ENCODE data around the gene LBR.
"Not testable (repeated sequence)": the region's sequence is repeated elsewhere in the genome, so short reads cannot be mapped to it uniquely, and the experiment has no call there.

LBR gene

DNA sequence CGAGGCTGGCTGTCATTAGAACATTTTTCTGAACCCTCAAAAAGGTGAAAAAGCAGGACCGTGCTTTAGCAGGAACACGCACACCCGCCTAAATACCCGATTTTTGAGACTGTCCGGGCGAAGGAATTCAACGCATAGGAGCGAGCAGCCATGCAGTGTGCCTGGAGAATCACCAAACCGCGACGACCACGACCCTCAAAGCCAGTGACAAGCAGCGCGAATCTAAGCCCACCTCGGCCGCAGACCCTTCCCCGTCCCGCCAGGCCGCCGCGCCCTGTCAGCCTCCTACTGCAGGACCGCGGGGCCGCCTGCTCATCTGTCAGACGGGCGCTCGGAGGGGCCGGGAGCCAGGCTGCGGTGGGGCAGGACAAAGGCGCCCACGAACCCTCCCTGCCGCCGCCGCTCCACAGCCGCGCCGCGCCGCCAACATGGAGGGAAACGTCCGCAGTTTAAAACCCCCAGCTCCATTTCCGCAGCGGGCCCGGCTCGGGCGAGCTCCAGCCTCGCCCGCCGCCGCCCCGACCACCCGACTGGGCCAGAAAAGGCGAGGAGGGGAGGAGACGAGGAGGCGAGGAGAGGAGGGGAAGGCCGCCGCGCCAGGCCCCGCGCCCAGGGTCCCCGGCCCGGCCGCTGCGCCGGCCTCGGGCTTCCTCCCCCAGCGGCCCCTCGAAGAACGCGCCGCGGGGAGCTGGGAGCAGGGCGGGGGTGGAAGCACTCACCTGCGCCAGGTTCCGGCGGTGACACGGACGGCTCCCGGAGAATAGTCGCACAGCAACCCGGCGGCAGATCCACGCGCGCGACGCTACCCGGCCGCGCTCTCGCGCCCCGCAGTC is at the start of gene LBR:
Gene LBR (minus strand): TSS at position 804 of the 833 bp plus-strand sequence. CDS start 3,963 bp downstream, outside the sequence.
- peak; percentile 75 for DNase-seq

DNA sequence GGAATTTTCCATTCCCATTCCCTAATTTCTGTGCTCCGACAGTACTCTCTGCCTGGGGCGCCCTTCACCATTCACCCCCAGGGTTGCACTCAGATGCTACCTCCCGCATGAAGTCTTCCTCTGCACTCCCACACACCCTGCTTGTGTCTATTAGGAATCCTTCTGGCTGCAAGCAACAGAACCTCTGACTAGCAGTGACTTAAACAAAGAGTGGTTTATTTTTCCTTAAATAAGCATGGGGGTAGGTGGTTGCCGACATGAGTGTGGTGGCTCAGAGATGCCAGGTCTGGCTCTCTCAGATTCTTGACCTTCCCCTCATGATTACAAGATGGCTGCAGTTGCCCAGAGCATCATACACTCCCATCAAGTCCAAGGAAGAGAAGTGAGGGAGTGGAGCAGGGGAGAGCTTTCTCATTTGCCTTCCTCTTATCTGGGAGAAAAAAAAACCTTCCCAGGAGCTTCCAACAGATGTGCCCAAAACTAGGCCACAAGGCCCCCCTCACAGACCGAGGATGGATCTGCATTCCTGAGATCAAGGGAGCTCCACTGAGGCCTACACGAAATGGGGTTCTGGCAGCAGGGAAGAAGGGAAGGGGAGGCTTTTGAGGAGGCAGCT is 49.6 kb upstream of the LBR start:
- no peak for DNase-seq

DNA sequence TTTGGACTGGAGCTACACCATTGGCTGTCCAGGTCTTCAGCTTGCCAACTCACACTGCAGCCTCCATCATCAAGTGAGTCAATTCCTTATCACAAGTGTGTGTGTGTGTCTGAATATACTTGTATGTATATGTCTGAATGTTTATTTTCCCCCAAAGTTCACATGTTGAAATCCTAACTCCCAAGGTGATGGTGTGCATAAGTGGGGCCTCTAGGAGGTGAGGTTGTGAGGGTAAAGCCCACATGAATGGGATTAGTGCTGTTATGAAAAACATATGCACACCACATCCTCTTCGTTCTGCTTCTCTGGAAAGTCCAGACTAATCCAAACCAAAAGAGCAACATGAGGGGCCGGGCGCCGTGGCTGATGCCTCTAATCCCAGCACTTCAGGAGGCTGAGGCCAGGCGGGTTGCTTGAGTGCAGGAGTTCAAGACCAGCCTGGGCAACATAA is 48.7 kb upstream of the LBR start:
- no peak for DNase-seq

DNA sequence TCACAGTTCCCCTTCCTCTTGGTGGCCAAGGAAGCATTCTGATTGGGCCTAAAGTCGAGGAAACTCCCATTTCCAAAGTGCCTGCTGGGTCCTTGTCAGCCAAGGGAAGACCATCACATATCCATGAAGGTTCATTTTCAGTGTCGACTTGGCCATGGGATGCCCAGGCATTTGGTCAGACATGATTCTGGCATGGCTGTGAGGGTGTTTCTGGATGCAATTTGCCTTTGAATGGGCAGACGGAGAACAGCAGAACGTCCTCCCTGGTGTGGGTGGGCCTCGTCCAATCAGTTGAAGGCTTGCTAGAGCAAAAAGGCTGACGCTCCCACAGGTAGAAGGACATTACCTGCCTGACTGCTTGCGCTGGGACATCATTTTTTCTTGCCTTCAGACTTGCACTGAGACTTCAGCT is 48.3 kb upstream of the LBR start:
- DNase-seq = no peak

DNA sequence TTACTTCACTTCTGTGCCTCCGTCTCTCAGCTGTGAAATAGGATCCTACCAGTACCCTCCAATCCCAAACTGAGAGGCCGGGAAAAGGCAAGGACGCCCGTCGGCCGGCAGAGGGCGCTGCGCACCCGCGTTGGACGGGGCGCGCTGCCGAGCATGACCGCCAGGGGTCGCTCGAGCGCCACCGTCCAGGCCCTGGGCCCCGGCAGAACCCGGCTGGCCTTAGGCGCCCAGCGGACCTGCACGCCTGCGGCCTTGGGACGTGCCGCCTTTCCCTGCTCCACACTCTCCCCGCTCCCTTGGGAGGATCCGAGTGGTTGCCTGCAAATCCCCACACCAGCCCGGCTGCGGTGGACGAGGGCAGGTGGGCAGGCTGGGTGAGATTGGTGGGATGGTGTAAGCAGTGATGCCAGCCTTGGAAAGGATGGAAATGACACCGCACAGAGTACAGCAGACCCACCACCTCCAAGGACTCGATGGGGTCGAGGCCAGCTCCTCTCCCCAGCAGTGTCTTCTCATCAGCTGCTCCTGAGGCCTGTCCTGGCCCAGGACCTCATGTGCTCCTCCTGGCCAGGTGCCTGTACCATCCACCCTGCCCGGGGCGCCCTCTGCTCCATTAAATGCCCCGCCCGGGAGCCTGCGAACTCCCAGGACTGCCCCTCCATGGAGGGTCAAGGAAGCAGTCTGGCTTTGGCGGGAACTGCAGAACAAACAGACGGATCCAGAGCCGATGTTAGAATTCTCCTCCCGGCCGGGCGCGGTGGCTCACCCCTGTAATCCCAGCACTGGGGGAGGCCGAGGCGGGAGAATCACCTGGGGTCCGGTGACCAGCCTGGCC is 47.4 kb upstream of the LBR start:
- DNase-seq = peak; percentile 83

DNA sequence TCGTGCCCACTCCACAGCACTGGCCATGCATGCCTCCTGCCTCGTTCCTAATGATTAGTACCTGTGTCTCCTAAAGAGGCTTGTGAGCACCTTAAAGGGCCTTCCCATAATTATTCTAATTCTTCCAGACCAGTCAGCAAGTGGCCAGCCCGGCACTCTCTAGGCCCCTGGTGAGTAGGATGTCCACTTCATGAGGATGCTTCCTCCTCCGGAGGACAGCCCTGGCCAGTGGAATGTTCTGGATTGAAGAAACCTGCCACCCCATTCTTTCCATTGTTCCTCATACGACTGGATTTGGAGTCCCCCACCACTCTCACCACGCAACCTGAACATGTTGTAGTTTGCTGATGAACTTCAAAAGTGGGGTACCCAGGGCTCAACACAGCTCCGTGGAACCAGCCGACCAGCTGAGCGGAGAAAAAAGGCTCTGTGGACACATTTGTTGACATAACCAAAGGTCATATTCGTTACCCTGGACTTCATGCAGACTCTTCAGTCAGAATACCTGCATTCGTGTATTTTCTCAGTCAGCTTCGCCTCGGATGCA is 46.7 kb upstream of the LBR start:
- no peak for DNase-seq

DNA sequence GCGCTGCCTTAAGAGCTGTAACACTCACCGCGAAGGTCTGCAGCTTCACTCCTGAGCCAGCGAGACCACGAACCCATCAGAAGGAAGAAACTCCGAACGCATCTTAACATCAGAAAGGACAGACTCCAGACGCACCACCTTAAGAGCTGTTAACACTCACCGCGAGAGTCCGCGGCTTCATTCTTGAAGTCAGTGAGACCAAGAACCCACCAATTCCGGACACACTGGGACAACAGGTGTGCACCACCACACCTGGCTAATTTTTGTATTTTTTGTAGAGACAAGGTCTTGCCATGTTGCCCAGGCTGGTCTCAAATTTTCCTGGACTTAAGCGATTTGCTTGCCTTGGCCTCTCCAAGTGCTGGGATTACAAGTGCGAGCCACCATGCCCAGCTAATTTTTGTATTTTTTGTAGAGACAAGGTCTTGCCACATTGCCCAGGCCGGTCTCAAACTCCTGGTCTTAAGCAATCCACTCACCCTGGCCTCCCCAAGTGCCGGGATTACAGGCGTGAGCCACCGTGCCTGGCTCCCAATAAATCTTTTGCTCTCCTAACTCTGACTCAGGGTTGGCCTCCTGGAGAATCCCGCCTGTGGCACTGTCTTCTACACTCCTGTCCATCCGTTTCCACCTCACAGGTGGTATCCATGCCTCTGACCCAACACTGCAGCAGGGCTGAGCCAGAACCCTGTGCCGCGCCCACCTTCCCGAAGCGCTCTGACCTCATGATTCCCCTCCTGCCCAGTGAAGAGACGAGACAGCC is 46.0 kb upstream of the LBR start:
- DNase-seq = not testable (repeated sequence)

DNA sequence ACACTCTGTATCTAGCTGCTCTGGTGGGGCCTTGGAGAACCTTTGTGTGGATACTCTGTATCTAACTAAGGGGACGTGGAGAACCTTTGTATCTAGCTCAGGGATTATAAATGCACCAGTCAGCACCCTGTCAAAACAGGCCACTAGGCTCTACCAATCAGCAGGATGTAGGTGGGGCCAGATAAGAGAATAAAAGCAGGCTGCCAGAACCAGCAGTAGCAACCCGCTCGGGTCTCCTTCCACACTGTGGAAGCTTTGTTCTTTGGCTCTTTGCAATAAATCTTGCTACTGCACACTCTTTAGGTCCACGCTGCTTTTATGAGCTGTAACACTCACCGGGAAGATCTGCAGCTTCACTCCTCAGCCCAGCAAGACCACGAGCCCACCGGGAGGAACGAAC is 45.4 kb upstream of the LBR start:
- not testable (repeated sequence) for DNase-seq

DNA sequence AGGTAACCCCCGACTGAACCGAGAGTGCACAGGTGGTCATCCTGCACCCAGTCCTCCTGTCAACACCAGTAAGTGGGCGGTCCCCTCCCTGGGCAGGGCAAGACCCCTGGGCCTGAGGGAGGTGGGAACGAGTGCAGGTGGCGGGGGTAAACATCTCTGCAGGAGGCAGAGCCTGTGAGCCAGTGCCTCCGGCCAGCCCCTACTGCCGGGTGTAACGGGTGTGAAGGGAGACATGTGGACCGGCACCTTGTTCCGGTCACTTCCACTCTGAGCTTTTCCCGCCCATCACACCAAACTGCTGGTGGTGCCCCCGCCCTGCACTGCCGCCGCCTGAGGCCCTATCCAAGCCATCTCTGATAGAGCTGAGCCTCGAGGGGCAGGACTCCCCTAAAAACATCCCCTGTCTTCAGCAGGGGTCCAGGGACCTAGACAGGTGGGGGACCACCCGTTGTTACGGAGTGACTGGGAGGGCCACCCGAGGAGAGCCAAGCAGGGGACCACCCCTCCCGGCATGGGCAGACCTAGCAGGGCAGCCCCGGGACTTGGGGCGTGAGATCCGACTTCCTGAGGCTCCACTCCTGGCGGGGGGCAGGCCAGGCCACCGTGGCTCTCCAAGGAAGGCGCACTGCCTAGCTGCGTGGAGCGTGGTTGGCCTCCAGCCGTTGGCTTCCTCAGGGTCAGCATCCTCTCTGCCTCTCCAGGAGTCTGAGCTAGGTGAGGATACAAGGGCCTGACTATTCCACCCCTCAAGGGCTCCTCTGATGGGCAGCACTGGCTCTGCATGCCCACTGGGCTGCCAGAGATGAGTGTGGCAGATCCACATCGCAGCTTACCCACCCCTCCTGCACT is 43.8 kb upstream of the LBR start:
- DNase-seq = no peak

DNA sequence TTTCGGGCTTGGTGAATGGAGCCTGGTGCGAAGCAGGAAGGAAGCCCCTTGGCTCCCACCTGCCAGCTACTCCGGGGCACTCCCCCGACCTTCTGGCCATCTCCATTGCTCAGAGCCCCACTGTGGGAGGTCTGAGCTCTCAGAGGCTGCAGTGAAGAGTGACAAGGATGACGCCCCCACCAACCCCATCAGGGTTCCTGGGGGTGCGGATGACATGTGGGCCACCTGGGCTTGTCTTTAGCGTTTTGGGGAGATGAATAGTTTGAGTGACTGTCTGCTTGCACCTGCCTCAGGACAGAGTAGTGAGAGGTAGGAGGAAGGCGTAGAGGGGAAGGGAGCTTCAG is 43.2 kb upstream of the LBR start:
- DNase-seq = no peak

DNA sequence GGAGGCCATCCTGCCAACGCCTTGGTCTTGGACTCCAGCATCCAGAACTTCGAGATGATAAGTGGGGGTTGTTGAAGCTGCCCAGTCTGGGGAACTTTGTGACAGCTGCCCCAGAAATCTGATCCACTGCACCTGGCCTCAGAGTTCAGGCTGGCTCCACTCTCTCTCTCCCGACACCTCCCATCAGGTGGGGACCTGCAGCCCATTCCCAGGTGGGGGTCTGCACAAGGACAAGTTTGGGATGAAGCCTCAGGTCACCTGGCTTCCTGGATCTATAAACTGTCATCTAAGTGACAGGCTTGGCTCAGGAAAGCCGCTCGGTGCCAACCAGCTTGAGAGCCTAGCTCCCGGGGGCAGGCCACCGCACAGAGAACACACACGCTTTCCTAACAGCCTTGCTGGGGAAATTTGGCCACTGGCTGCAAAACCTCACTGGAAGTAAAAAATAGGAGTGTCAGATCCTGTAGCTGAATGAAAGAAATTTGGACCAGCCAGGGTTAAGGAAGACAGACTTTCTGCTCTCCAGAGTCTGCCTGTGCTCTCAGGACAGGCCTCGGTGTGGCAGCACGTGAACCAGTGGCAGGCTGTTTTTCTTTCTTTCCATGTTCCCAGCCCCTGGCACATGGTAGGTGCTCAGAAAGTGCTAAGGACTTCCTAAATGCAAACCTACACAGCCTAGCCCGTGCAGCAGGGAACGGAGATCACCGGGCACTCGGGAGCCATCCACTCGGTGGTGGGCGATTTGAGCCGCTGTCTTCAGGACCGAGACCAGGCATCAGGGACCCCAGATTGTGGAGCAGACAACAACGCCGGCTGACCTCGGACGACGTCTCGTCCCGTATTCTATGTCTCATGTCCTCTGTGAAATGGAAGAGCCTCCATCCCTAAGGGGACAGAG is 42.6 kb upstream of the LBR start:
- no peak for DNase-seq

DNA sequence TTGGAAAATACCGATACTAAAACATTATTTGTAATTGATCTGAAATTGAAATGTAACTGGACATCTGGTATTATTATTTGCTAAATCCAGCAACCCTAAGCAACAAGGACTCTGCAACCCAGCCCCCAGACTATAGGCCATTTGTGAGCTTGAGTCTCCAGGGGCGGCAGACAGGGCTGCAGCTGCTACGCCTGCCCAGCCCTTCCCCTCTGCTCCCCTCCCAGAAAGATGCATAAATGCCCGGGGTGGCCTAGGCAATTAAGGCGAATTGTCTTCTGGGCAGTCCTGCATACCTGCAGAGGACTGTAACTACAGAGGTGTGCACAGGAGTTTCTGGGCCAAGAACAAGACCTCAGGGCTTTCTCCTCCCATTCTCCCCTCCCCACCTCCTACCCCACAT is 41.2 kb upstream of the LBR start:
- DNase-seq = no peak

DNA sequence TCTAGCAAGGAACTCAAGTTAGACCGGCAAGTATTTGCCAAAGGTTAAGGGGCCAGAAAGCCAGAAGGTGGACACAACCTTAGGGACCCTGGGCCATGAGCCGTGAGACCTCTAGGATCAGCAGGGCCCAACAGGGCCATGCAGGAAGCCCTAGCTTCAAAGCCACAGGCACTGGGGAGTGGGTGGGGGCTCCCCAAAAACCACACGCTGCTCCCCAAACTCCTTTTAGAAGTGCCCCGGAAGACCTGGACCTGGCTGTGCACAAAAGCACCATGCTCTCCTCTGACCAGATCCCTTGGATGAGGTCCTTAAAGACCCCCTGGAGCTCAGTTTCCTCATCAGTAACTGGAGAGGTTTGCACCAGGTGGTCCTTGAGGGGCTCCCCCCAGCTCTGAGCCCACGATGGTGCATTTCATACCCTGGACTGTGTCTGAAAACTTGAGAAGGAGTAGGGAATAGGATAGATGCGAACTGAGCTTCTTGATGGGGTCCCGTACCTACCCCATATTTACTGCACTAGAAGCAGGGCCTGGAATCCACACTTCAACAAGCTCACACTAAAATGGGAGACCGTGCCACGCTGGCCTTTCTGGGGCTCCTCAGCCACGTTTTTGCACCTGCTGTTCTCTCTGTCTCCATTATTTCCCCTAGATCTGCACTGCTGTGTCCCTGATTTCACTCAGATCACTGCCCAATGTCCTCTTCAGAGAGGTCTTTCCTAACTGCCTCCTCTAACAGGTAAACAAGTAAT is 40.6 kb upstream of the LBR start:
- DNase-seq = no peak

DNA sequence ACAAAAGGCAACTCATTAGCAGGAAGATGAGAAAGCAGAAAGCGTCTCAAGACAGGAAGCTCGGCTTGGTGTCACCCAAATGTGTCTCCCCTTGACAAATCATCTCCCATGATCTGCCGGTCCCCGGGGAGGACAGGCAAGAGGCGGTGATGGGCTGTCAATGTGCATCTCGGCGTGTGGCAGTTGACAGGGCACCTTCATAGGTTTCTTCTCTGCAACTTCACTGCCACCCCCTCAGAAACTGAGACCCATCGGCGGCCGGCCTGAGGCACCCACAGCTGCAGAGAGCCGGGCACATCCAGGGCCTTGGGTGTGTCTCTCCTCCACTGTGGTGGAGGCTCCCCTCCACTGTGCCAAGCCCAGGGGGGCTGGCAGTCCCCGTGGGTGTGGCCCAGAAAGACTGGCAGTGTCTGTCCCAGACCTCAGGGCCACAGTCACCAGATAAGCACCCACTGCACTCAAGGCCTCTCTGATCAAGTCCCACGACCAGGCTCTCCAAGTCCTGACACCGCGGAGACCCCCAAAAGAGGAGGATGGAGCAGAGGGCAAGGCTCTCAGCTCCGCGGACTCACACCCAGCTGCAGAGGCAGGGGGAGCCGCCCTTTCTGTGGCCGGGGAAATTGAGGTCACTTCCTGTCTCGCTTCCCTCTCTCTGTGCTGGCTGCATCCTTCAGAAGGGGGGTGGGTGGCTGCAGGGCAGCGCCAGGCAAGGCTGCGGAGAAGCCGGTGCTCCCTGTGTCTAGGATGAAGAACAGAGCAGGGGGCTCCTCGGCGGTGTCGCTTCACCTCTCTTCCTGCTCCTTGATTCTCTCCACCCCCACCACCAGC is 39.6 kb upstream of the LBR start:
- DNase-seq = no peak

DNA sequence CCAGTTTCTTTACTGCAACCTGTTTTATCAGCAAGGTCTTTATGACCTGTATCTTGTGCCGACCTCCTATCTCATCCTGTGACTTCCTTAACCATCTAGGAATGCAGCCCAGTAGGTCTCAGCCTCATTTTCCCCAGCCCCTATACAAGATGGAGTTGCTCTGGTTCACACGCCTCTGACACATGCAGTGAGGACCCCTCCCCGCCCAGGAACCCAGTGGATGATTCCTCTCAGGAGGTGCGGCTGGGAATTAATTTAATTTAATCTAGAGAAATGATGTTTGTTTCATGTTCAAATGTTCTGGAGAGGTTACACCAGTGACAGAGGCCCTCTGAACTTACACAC is 39.0 kb upstream of the LBR start:
- DNase-seq = no peak

DNA sequence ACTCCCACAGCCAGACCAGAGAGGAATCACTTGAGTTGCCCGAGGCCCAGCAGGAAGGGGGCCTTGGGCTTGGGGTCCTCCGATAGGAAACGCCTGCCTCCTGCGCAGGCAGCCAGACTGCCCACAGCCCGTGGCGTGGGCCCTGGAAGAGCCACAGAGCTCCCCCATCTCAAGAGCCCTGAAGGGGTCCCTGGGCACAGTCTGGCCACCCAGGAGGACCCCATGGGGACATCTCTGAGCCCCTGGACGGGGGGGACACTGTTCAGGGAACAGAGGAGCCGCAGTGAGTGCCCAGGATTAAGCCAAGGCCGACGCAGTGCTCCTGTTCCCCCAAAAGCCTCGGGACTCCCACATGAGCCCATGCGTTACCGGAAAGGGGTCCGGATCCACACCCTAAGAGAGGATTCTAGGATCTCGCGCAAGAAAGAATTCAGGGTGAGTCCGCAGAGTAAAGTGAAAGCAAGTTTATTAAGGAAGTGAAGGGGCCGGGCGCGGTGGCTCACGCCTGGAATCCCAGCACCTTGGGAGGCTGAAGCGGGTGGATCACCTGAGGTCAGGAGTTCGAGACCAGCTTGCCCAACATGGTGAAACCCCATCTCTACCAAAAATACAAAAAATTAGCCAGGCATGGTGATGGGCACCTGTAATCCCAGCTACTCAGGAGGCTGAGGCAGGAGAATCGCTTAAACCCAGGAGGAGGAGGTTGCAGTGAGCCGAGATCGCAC is 38.1 kb upstream of the LBR start:
- DNase-seq = no peak

DNA sequence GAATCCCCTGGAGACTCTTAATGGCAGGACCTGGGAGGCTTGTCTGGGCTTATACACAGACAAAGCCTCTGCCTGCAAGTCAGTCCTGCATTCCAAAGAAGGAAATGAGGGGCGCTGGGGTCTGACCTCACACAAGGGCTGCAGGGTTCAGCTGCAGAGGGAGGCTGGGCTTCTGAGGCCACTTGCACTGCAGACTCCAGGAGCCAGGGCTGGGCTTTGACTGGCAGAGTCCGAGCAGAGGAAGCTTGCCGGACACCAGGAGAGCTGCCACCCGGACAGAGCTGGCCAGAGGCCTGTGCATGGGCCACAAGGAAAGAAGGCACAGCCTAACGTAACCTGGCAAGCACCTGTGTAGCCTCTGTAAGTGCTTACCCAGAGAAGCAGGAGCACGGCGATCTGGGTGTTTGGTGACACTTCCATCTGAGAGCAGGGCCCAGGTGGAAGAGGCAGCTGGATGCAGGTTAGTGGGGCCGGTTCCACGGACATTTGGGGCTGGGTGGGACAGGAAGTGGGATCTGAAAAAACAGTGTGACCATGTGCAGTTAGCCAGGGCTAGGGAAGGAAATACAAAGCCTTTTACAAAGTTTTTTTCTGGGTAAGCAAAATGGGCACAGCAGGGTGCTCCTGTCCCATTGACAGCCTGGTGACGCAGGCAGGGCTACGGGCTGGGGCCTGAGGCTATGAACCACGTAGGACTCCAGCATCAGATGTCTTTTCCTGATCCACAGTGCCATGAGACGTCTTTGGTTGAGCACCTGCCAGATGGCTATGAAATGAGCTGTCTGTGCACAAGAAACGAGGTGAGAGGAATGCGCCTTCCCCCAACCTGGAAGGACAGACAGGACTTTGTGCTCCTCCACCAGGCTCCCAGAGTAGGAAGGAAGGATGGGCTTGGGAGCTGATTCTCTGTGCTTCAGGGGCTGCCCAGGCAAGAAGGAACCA is 37.3 kb upstream of the LBR start:
- no peak for DNase-seq
